ENCODE measurements around the gene FBN1.

- TF ChIP-seq, protein P1, sequence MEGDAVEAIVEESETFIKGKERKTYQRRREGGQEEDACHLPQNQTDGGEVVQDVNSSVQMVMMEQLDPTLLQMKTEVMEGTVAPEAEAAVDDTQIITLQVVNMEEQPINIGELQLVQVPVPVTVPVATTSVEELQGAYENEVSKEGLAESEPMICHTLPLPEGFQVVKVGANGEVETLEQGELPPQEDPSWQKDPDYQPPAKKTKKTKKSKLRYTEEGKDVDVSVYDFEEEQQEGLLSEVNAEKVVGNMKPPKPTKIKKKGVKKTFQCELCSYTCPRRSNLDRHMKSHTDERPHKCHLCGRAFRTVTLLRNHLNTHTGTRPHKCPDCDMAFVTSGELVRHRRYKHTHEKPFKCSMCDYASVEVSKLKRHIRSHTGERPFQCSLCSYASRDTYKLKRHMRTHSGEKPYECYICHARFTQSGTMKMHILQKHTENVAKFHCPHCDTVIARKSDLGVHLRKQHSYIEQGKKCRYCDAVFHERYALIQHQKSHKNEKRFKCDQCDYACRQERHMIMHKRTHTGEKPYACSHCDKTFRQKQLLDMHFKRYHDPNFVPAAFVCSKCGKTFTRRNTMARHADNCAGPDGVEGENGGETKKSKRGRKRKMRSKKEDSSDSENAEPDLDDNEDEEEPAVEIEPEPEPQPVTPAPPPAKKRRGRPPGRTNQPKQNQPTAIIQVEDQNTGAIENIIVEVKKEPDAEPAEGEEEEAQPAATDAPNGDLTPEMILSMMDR (IDR thresholded peaks at IDR 0.05) = no peak
- TF ChIP-seq POLR2A (IDR thresholded peaks at IDR 0.05) = no peak
Measured at GRCh38 chr15:48469271-48469670, 176.2 kb downstream of the FBN1 start.

All from esophagus squamous epithelium (tissue), 4 donors.